NCI-H2081 (cell line): Measurements from ENCODE around the gene CMPK1.
A peak's percentile ranks its signal among the peaks of the same experiment; 100 is the strongest.

Experiments used
- DNase-seq, 2 experiments: peaks; one replicate each; lab custom pipeline; 2025; lab: John Stamatoyannopoulos, UW

CMPK1 gene

DNA sequence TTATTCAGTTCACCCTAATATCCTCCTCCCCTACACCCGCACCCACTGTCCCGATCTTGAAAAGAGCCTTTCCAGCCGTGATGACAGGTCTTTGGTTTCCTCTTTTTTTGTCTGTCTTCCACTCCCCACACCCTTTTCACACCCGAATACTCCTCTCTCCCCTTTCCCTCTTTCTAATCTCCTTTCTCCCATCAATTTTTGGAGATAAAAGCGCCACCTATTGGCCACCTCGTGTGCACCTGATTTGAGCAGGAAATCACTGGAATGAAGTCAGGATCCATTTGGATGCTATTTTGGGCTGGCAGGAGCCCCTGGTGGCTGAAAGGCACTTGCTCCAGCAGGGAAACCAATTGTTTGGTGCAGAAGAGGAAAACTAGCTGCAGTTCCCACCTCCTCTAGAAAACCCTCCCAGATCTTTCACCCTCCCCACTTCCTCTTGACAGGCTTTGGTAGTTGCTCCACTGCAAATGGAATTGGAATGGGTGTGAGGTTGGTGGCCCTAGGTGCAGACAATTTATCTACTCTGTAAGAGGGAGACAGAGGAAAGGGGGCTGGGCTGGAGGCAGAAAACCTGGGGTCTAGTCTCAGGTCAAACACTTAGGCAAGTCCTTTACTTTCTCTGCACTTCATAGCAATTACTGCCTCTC, 90.9 kb downstream of the CMPK1 start:
- DNase-seq: peak; percentile 65 to 69
